H9 (cell line): ENCODE data around the gene PIRT. TPM values are rescaled to one million over a fixed set of nuclear protein-coding genes. Genes with fewer than 3 reads are reported as not detected.

ENCODE experiments used
- DNase-seq: peaks from one replicate; pipeline ENCODE4 v3.0.0-alpha.2; 2017
- H2AFZ ChIP-seq: one replicate; pipeline ENCODE4 v1.6.1; 2013; ENCODE audit warnings: mild to moderate bottlenecking, low read length, control low read depth, moderate library complexity
- H2AK5ac ChIP-seq: 2 replicates; pipeline ENCODE4 v1.6.1; 2013; ENCODE audit warnings: low read length, control low read depth, mixed read lengths; ENCODE audit not compliant: insufficient read length
- H2BK120ac ChIP-seq: one replicate; pipeline ENCODE4 v1.6.1; 2013; ENCODE audit warnings: low read depth, mild to moderate bottlenecking, low read length, control low read depth, inconsistent platforms; ENCODE audit not compliant: poor library complexity, severe bottlenecking
- H2BK12ac ChIP-seq: 2 replicates; pipeline ENCODE4 v1.6.1; 2013; ENCODE audit warnings: low read length, control low read depth, mixed read lengths, low read depth; ENCODE audit not compliant: insufficient read length
- H2BK15ac ChIP-seq: 2 replicates; pipeline ENCODE4 v1.6.1; 2013; ENCODE audit warnings: low read depth, low read length, control low read depth
- H2BK20ac ChIP-seq: one replicate; pipeline ENCODE4 v1.6.1; 2013; ENCODE audit warnings: low read depth, mild to moderate bottlenecking, low read length, control low read depth, inconsistent platforms; ENCODE audit not compliant: poor library complexity, severe bottlenecking
- H2BK5ac ChIP-seq: 2 replicates; pipeline ENCODE4 v1.6.1; 2013; ENCODE audit warnings: low read length, control low read depth, mixed read lengths; ENCODE audit not compliant: insufficient read length
- H3K14ac ChIP-seq: 2 replicates; pipeline ENCODE4 v1.6.1; 2013; ENCODE audit warnings: low read length, control low read depth; ENCODE audit not compliant: insufficient read depth
- H3K18ac ChIP-seq: 2 replicates; pipeline ENCODE4 v1.6.1; 2013; ENCODE audit warnings: low read depth, mild to moderate bottlenecking, mixed read lengths, low read length, control low read depth; ENCODE audit not compliant: insufficient read length
- H3K23ac ChIP-seq: 2 replicates; pipeline ENCODE4 v1.6.1; 2013; ENCODE audit warnings: low read length, control low read depth, mixed read lengths, low read depth; ENCODE audit not compliant: insufficient read length
- H3K23me2 ChIP-seq: 2 replicates; pipeline ENCODE4 v1.6.1; 2013; ENCODE audit warnings: low read depth, mild to moderate bottlenecking, mixed read lengths, low read length, control low read depth; ENCODE audit not compliant: insufficient read length, poor library complexity, severe bottlenecking
- H3K27ac ChIP-seq: 2 replicates; pipeline ENCODE4 v1.5.1; 2013; ENCODE audit warnings: low read length, control low read depth, mixed read lengths, low read depth; ENCODE audit not compliant: insufficient read length
- H3K27me3 ChIP-seq: 2 replicates; pipeline ENCODE4 v1.6.1; 2013; ENCODE audit warnings: low read length, control low read depth, inconsistent platforms; ENCODE audit not compliant: insufficient read depth
- H3K4ac ChIP-seq: 2 replicates; pipeline ENCODE4 v1.6.1; 2013; ENCODE audit warnings: low read depth, mild to moderate bottlenecking, control low read depth, inconsistent platforms, low read length, moderate library complexity
- H3K4me1 ChIP-seq: 2 replicates; pipeline ENCODE4 v1.6.1; 2013; ENCODE audit warnings: low read length, control low read depth, inconsistent platforms; ENCODE audit not compliant: insufficient read depth
- H3K4me2 ChIP-seq: 2 replicates; pipeline ENCODE4 v1.6.1; 2013; ENCODE audit warnings: low read length, control low read depth, mixed read lengths; ENCODE audit not compliant: insufficient read length, insufficient read depth
- H3K56ac ChIP-seq: 2 replicates; pipeline ENCODE4 v1.6.1; 2013; ENCODE audit warnings: low read depth, mild to moderate bottlenecking, mixed read lengths, low read length, control low read depth; ENCODE audit not compliant: insufficient read length
- H3K79me1 ChIP-seq: 2 replicates; pipeline ENCODE4 v1.6.1; 2013; ENCODE audit warnings: low read depth, mild to moderate bottlenecking, moderate library complexity, low read length, control low read depth, inconsistent platforms; ENCODE audit not compliant: insufficient read depth, poor library complexity, severe bottlenecking
- H3K79me2 ChIP-seq: 2 replicates; pipeline ENCODE4 v1.6.1; 2013; ENCODE audit warnings: low read length, control low read depth, inconsistent platforms; ENCODE audit not compliant: insufficient read depth
- H3K9ac ChIP-seq: 2 replicates; pipeline ENCODE4 v1.6.1; 2013; ENCODE audit warnings: low read length, control low read depth, mixed read lengths; ENCODE audit not compliant: insufficient read length; ENCODE audit errors: extremely low read depth
- H3K9me3 ChIP-seq: one replicate; pipeline ENCODE4 v1.6.1; 2013; ENCODE audit warnings: low read depth, low read length, inconsistent platforms; ENCODE audit not compliant: control insufficient read depth
- H3T11ph ChIP-seq: one replicate; pipeline ENCODE4 v1.6.1; 2013; ENCODE audit warnings: mild to moderate bottlenecking, low read length, control low read depth, inconsistent platforms
- H4K20me1 ChIP-seq: one replicate; pipeline ENCODE4 v1.6.1; 2013; ENCODE audit not compliant: control insufficient read depth, insufficient read length, insufficient read depth
- H4K5ac ChIP-seq: 2 replicates; pipeline ENCODE4 v1.6.1; 2013; ENCODE audit warnings: low read depth, mild to moderate bottlenecking, mixed read lengths, low read length, control low read depth; ENCODE audit not compliant: insufficient read length
- H4K8ac ChIP-seq: replicated peaks from 2 replicates; pipeline ENCODE4 v1.6.1; 2013; ENCODE audit warnings: low read length, control low read depth, mixed read lengths, low read depth; ENCODE audit not compliant: insufficient read length
- H4K91ac ChIP-seq: 2 replicates; pipeline ENCODE4 v1.6.1; 2013; ENCODE audit warnings: low read depth, mild to moderate bottlenecking, moderate library complexity, mixed read lengths, low read length, control low read depth; ENCODE audit not compliant: insufficient read length
- H3K27ac Mint-ChIP-seq, 3 experiments: 2 replicates in 2 of 3; 3 replicates in 1 of 3; pipeline ENCODE4 v1.8.0; 2020 to 2021; ENCODE audit warnings: mixed read lengths in 3 of 3, mild to moderate bottlenecking in 1 of 3, moderate library complexity in 1 of 3
- H3K27me3 Mint-ChIP-seq: 2 replicates; pipeline ENCODE4 v1.8.0; 2021; ENCODE audit warnings: low read depth, mild to moderate bottlenecking, moderate library complexity, mixed read lengths
- H3K36me3 Mint-ChIP-seq, 3 experiments: 2 replicates in 2 of 3; 3 replicates in 1 of 3; pipeline ENCODE4 v1.8.0; 2020 to 2021; ENCODE audit warnings: low read depth in 3 of 3, mixed read lengths in 3 of 3; ENCODE audit not compliant: insufficient read depth in 1 of 3
- H3K4me1 Mint-ChIP-seq, 2 experiments: 2 replicates each; pipeline ENCODE4 v1.8.0; 2020; ENCODE audit warnings: mixed read lengths in 2 of 2
- H3K4me3 Mint-ChIP-seq, 2 experiments: 2 replicates in 1 of 2; 3 replicates in 1 of 2; pipeline ENCODE4 v1.8.0; 2020 to 2021; ENCODE audit warnings: mild to moderate bottlenecking in 2 of 2, mixed read lengths in 2 of 2, moderate library complexity in 1 of 2
- H3K9me3 Mint-ChIP-seq, 2 experiments: 2 replicates in 1 of 2; 3 replicates in 1 of 2; pipeline ENCODE4 v1.8.0; 2020; ENCODE audit warnings: mild to moderate bottlenecking in 2 of 2, mixed read lengths in 2 of 2, moderate library complexity in 1 of 2
- WGBS: extraction: QIAGEN DNeasy Blood & Tissue Kit; methylation state at CpG from one replicate; pipeline ENCODE4 v1.1.7; 2013; ENCODE audit warnings: missing lambda C conversion rate, low lambda C conversion rate, mixed read lengths; ENCODE audit not compliant: insufficient read length; ENCODE audit errors: extremely low coverage; 5-methylcytosine and 5-hydroxymethylcytosine counted together
- total RNA-seq: library from RNA; stranded (reverse); gene quantifications from 2 replicates; pipeline ENCODE4 v1.2.1, GENCODE V29; 2021
- TF ChIP-seq, protein P1 (sequence below): fragments of 200-600 bp; sonication (generic); conservative IDR thresholded peaks from 3 replicates; pipeline ENCODE4 v1.8.0; 2021; ENCODE audit warnings: antibody characterized with exemption, mild to moderate bottlenecking

The PIRT gene
- total RNA-seq, 1 experiment from 2014 or later = not detected

DNA sequence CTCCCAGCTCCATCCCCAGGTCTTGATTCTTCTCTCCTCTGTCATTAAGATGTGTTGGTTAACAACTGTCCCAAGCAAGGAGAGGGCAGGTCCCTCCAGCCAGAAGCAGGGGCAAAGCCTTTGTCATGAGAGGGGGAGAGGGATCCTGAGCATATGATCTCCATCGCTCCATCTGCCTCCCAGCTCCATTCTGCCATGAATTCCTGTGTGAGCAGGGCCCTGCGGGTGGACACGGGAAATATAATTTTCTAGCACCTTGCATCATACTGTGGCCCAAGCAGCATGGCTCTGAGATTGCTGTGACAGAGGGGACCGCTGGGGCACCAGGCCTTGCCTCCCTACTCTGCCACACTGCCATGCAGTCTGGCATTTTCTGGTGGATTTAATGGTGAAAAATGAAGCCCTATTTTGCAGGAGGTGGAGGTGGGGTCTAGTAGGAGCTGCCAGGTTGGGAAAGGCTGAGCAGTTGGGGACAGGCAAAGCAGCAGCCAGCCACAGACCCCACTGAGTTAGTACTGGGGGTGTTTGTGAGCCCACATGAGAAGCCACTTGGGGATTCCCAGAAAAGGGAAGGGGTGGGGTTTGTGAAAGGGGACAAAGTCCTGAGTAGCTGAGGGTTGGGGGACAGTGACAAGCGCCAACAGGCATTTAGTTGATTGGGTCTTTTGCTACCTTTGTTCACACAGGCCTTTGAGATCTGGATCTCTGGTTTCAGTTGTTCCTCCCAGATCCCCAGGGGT, 50.4 kb downstream of the PIRT start:
- no peak overlapping the region for H3K23ac ChIP-seq
- DNase-seq = no peak
- no peak overlapping the region for H4K8ac ChIP-seq
- no peak overlapping the region for H3T11ph ChIP-seq
- peaks cover 2 to 4% of the 10 kb centered on the region in 2 experiments; a peak in 2 of 5 replicates for H3K9me3 Mint-ChIP-seq
- H3K56ac ChIP-seq = no peak overlapping the region
- no peak overlapping the region for H2BK20ac ChIP-seq
- no peak overlapping the region for H3K18ac ChIP-seq
- no peak overlapping the region for H4K5ac ChIP-seq
- H3K4ac ChIP-seq = no peak overlapping the region
- H2BK15ac ChIP-seq = no peak overlapping the region
- no peaks in the 10 kb centered on the region for H3K79me1 ChIP-seq
- H2BK5ac ChIP-seq = no peak overlapping the region
- TF ChIP-seq, protein P1, sequence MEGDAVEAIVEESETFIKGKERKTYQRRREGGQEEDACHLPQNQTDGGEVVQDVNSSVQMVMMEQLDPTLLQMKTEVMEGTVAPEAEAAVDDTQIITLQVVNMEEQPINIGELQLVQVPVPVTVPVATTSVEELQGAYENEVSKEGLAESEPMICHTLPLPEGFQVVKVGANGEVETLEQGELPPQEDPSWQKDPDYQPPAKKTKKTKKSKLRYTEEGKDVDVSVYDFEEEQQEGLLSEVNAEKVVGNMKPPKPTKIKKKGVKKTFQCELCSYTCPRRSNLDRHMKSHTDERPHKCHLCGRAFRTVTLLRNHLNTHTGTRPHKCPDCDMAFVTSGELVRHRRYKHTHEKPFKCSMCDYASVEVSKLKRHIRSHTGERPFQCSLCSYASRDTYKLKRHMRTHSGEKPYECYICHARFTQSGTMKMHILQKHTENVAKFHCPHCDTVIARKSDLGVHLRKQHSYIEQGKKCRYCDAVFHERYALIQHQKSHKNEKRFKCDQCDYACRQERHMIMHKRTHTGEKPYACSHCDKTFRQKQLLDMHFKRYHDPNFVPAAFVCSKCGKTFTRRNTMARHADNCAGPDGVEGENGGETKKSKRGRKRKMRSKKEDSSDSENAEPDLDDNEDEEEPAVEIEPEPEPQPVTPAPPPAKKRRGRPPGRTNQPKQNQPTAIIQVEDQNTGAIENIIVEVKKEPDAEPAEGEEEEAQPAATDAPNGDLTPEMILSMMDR = no peak
- WGBS = no CpG with 5 or more reads among the region's 5 CpGs
- no peak overlapping the region for H2AK5ac ChIP-seq
- H3K23me2 ChIP-seq = no peaks in the 10 kb centered on the region
- peaks cover 2% of the 10 kb centered on the region; the same call in 1 of the 2 replicates for H3K4me1 ChIP-seq
- H2AFZ ChIP-seq = no peak overlapping the region
- H3K27me3 ChIP-seq = no peaks in the 10 kb centered on the region
- no peak overlapping the region for H3K9ac ChIP-seq
- no peak overlapping the region for H3K4me3 Mint-ChIP-seq
- no peak overlapping the region for H2BK12ac ChIP-seq
- peak overlapping the region in 2 of 3 experiments; percentile 42 to 47; a peak in 2 of 7 replicates for H3K27ac Mint-ChIP-seq
- H4K91ac ChIP-seq = no peak overlapping the region
- no peaks in the 10 kb centered on the region for H3K79me2 ChIP-seq
- H3K36me3 Mint-ChIP-seq = no peaks in the 10 kb centered on the region; a peak in 1 of 7 replicates
- no peak overlapping the region for H2BK120ac ChIP-seq
- no peak overlapping the region for H3K27ac ChIP-seq
- peaks cover 61 to 62% of the 10 kb centered on the region in 2 experiments for H3K4me1 Mint-ChIP-seq
- H3K14ac ChIP-seq = no peak overlapping the region; the same call in 1 of the 2 replicates
- H3K4me2 ChIP-seq = no peak overlapping the region
- no peaks in the 10 kb centered on the region for H3K9me3 ChIP-seq
- H4K20me1 ChIP-seq = no peaks in the 10 kb centered on the region
- no peaks in the 10 kb centered on the region for H3K27me3 Mint-ChIP-seq
